Left ventricle myocardium inferior (tissue), 1 donor: ENCODE results near the gene ANAPC10. TPM values are rescaled to one million over a fixed set of nuclear protein-coding genes. Genes with fewer than 3 reads are reported as not detected.

Experiments
- DNase-seq: peaks from one replicate; pipeline ENCODE4 v3.0.0-alpha.2; 2020
- H3K27ac ChIP-seq: fragments of 200-600 bp; replicated peaks from 2 replicates; pipeline ENCODE4 v1.8.0; 2021
- H3K27me3 ChIP-seq: fragments of 200-600 bp; 2 replicates; pipeline ENCODE4 v1.8.0; 2021; ENCODE audit warnings: low read depth
- H3K36me3 ChIP-seq: fragments of 200-600 bp; 2 replicates; pipeline ENCODE4 v1.8.0; 2021
- H3K4me1 ChIP-seq: fragments of 200-600 bp; 2 replicates; pipeline ENCODE4 v1.8.0; 2021
- H3K4me3 ChIP-seq: fragments of 200-600 bp; 2 replicates; pipeline ENCODE4 v1.8.0; 2021; ENCODE audit warnings: mild to moderate bottlenecking, moderate library complexity
- H3K9me3 ChIP-seq: fragments of 200-600 bp; replicated peaks from 2 replicates; pipeline ENCODE4 v1.8.0; 2021
- intact Hi-C: fragments of 100-400 bp; cut with micrococcal nuclease; formaldehyde crosslinking; loops from one replicate; pipeline ENCODE4 v1.11.0; 2022
- total RNA-seq: library from RNA; stranded (reverse); fragmentation: NEBNext Ultra II Directional; extraction: Animal tissue kit (Norgen Biotek cat#: 25700); gene quantifications from one replicate; pipeline ENCODE4 v1.2.1, GENCODE V29; 2021
- TF ChIP-seq, protein P1 (sequence below): fragments of 200-600 bp; IDR thresholded peaks from 2 replicates; pipeline ENCODE4 v1.8.0; 2021; ENCODE audit warnings: antibody characterized with exemption, mild to moderate bottlenecking, borderline replicate concordance
- donor health status: DM: no; HTN: yes; CAD: no; lungs with severe emphysema.

ANAPC10 gene
- total RNA-seq, 1 donor from 2014 or later = 15.4 TPM

- H3K27me3 ChIP-seq = no peaks in the 10 kb centered on the region
- DNase-seq = no peak
- H3K27ac ChIP-seq = no peak overlapping the region
- no peaks in the 10 kb centered on the region for H3K9me3 ChIP-seq
- peaks cover 7% of the 10 kb centered on the region for H3K36me3 ChIP-seq
- TF ChIP-seq, protein P1, sequence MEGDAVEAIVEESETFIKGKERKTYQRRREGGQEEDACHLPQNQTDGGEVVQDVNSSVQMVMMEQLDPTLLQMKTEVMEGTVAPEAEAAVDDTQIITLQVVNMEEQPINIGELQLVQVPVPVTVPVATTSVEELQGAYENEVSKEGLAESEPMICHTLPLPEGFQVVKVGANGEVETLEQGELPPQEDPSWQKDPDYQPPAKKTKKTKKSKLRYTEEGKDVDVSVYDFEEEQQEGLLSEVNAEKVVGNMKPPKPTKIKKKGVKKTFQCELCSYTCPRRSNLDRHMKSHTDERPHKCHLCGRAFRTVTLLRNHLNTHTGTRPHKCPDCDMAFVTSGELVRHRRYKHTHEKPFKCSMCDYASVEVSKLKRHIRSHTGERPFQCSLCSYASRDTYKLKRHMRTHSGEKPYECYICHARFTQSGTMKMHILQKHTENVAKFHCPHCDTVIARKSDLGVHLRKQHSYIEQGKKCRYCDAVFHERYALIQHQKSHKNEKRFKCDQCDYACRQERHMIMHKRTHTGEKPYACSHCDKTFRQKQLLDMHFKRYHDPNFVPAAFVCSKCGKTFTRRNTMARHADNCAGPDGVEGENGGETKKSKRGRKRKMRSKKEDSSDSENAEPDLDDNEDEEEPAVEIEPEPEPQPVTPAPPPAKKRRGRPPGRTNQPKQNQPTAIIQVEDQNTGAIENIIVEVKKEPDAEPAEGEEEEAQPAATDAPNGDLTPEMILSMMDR = no peak
- intact Hi-C loops = no loop called here
- no peaks in the 10 kb centered on the region for H3K4me1 ChIP-seq
- no peak overlapping the region for H3K4me3 ChIP-seq
These were observed 50.8 kb downstream of the ANAPC10 start for GRCh38 chr4:145047151-145047550.

GRCh38 chr4:145045180-145045579 lies 52.8 kb downstream of the ANAPC10 start:
- no peak for DNase-seq
- Histone ChIP-seq H3K4me3 (no peak overlapping the region), H3K9me3 (no peaks in the 10 kb centered on the region), H3K36me3 (peaks cover 1% of the 10 kb centered on the region), H3K27ac (no peak overlapping the region), H3K27me3 (no peaks in the 10 kb centered on the region), H3K4me1 (no peaks in the 10 kb centered on the region)
- intact Hi-C loops = no loop called here
- TF ChIP-seq, protein P1 = no peak

DNA sequence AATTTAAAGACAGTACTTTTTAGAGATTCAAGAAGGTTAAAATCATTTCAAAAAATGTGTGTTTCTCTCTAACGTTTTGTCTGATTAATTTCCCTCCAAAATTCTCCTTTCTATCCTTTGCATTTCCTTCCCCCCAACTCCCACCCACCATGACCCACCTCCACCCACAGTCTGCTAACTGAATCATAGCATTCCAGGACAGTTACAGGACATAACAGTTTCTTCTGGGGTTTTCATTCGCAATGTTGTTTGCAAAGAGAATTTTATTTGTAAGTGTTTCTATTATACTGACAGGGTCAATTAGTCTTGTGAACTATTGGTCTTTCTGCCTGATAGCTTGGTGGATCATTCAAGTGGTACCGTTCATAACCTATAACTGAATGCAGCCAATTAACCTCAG lies 53.7 kb downstream of the ANAPC10 start:
- Histone ChIP-seq H3K27ac (no peak overlapping the region), H3K27me3 (no peaks in the 10 kb centered on the region), H3K9me3 (no peaks in the 10 kb centered on the region), H3K4me3 (no peak overlapping the region), H3K4me1 (no peaks in the 10 kb centered on the region), H3K36me3 (no peaks in the 10 kb centered on the region)
- TF ChIP-seq, protein P1 = no peak
- intact Hi-C loops = no loop called here
- DNase-seq = no peak

DNA sequence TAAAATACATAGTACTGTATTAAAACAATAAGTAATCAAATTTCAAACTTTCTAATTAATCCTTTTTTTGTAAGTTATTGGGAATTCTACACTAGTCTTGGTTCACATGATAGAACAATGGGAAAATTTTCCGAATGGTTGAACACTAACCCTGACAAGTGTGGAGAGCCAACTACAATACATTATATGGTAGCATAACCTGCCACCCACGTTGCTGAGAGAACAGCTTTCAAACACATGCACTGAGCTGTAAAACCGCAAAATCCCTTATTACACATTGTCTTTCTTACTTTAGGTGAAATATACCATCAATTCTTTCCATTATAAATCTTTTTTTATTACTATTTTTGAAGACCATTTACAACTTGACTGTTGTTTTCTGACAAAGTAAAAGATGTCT lies 54.7 kb downstream of the ANAPC10 start:
- no peaks in the 10 kb centered on the region for H3K4me1 ChIP-seq
- H3K27ac ChIP-seq = no peak overlapping the region
- no peaks in the 10 kb centered on the region for H3K9me3 ChIP-seq
- intact Hi-C loops = no loop called here
- no peak for DNase-seq
- H3K4me3 ChIP-seq = no peak overlapping the region
- no peaks in the 10 kb centered on the region for H3K36me3 ChIP-seq
- TF ChIP-seq, protein P1 = no peak
- H3K27me3 ChIP-seq = no peaks in the 10 kb centered on the region

DNA sequence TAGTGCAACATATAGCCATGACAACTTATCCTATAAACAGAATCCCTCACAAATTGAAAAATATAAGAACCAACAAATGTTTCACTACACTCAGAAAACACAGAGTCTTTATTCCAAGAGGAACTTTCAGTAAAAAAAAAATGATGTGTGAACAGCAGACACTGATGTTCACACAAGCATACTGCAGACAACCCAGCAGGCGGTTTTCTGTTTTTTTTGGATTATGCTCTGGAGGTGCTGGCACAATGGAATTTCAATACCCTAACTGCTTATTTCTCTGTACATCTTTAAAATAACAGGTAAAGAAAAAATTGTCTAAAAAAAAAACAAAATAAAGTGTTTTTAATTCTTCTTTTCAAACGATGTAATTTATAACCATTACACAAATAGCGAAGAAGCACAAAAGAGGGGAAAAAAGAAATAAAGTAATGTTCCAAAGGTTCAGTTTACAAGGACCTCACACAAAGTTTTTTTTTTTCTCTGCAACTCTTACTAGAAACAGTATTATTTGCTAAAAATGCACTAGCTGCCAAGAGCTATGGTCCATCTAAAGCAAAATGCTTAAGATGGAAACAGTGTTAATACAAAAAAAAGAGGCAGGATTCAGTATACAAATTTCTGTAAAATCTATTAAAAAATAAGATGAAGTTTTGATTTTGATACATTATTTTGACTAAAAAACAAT lies 55.3 kb downstream of the ANAPC10 start:
- H3K36me3 ChIP-seq = no peaks in the 10 kb centered on the region
- H3K27me3 ChIP-seq = no peaks in the 10 kb centered on the region
- intact Hi-C loops = no loop called here
- DNase-seq = no peak
- H3K27ac ChIP-seq = no peak overlapping the region
- H3K4me1 ChIP-seq = no peaks in the 10 kb centered on the region
- TF ChIP-seq, protein P1 = no peak
- no peaks in the 10 kb centered on the region for H3K9me3 ChIP-seq
- no peak overlapping the region for H3K4me3 ChIP-seq
